A549 (cell line): ENCODE measurements around the gene TMEM9.

Experiments used
- HOXA7 ChIP-seq: fragments of 250-450 bp; sonication (Bioruptor Pico); IDR thresholded peaks from 2 replicates; pipeline ENCODE4 v1.5.0; 2020; ENCODE audit warnings: mild to moderate bottlenecking, moderate library complexity
- KDM5A ChIP-seq: fragments of 200-600 bp; sonication (generic); IDR thresholded peaks from 2 replicates; pipeline ENCODE4 v1.6.1; 2016; ENCODE audit warnings: antibody characterized with exemption, mild to moderate bottlenecking
- POLR2A ChIP-seq: IDR thresholded peaks from 2 replicates; pipeline ENCODE4 v1.6.1; 2012; ENCODE audit warnings: mild to moderate bottlenecking, low read length

DNA sequence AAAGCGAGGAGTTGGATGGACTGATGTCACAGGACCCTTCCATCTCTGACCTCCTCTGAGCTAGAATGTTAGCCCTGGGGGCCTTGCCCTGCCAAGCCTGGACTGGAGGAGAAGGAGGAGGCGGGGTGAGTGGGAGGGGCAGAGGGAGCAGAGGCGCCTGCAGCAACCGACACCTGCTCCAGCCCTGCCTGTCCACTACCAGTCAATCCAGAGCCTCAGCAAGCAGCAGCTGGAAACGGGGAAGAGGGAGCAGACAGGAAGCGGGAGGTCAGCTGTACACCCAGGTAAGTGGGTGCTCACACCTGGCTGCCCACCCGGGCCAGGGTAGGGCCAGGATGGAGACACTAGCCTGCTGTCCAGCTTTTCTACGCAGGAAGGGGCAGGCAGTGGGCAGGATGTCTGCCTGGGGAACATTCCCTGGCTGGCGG lies 36.4 kb upstream of the TMEM9 start, which contains the start of gene IGFN1:
- TF ChIP-seq KDM5A (no peak), HOXA7 (CRISPR knock-in tag) (no peak), POLR2A (no peak)
